Neural progenitor cell (in vitro differentiated cells): Measurements from ENCODE around the gene GSTM5. TPM values are rescaled to one million over a fixed set of nuclear protein-coding genes. Genes with fewer than 3 reads are reported as not detected.
A peak's percentile ranks its signal among the peaks of the same experiment; 100 is the strongest.
"Not testable (repeated sequence)": the region's sequence is repeated elsewhere in the genome, so short reads cannot be mapped to it uniquely, and the experiment has no call there.

ENCODE experiments used
- DNase-seq: peaks from one replicate; pipeline ENCODE4 v3.0.0-alpha.2; 2016; ENCODE audit warnings: low spot score
- H2AFZ ChIP-seq: fragments of 200-600 bp; sonication (generic); replicated peaks from 2 replicates; pipeline ENCODE4 v1.6.1; 2016; ENCODE audit warnings: antibody characterized with exemption
- H3F3A ChIP-seq: fragments of 200-600 bp; sonication (generic); 2 replicates; pipeline ENCODE4 v1.6.1; 2016; ENCODE audit warnings: antibody characterized with exemption, low read depth
- H3K27ac ChIP-seq: fragments of 200-600 bp; sonication (generic); 2 replicates; pipeline ENCODE4 v1.5.1; 2016; ENCODE audit warnings: mild to moderate bottlenecking
- H3K27me3 ChIP-seq: fragments of 200-600 bp; sonication (generic); 2 replicates; pipeline ENCODE4 v1.6.1; 2016; ENCODE audit warnings: mild to moderate bottlenecking, moderate library complexity
- H3K36me3 ChIP-seq: fragments of 200-600 bp; sonication (generic); 2 replicates; pipeline ENCODE4 v1.5.1; 2016
- H3K4me1 ChIP-seq: fragments of 200-600 bp; sonication (generic); 2 replicates; pipeline ENCODE4 v1.6.1; 2016; ENCODE audit warnings: mixed run types
- H3K4me2 ChIP-seq: fragments of 200-600 bp; sonication (generic); 2 replicates; pipeline ENCODE4 v1.6.1; 2016
- H3K4me3 ChIP-seq: fragments of 200-600 bp; sonication (generic); 2 replicates; pipeline ENCODE4 v1.5.1; 2016
- H3K79me2 ChIP-seq: fragments of 200-600 bp; sonication (generic); 2 replicates; pipeline ENCODE4 v1.6.1; 2016; ENCODE audit warnings: low read depth
- H3K9ac ChIP-seq: fragments of 200-600 bp; sonication (generic); 2 replicates; pipeline ENCODE4 v1.6.1; 2016
- H3K9me3 ChIP-seq: fragments of 200-600 bp; sonication (generic); 2 replicates; pipeline ENCODE4 v1.5.1; 2016; ENCODE audit warnings: low read depth
- H4K20me1 ChIP-seq: fragments of 200-600 bp; sonication (generic); 2 replicates; pipeline ENCODE4 v1.6.1; 2016; ENCODE audit warnings: low read depth
- H3K27ac Mint-ChIP-seq: 3 replicates; pipeline ENCODE4 v1.8.0; 2021; ENCODE audit warnings: mixed read lengths
- H3K27me3 Mint-ChIP-seq: 2 replicates; pipeline ENCODE4 v1.8.0; 2022; ENCODE audit warnings: low read depth, mild to moderate bottlenecking, inconsistent platforms, moderate library complexity, mixed read lengths; ENCODE audit not compliant: insufficient read depth
- H3K36me3 Mint-ChIP-seq: 3 replicates; pipeline ENCODE4 v1.8.0; 2021; ENCODE audit warnings: mixed read lengths
- H3K4me1 Mint-ChIP-seq: 3 replicates; pipeline ENCODE4 v1.8.0; 2021; ENCODE audit warnings: mixed read lengths
- H3K4me3 Mint-ChIP-seq: 3 replicates; pipeline ENCODE4 v1.8.0; 2021; ENCODE audit warnings: mild to moderate bottlenecking, moderate library complexity, mixed read lengths
- H3K9me3 Mint-ChIP-seq: 3 replicates; pipeline ENCODE4 v1.8.0; 2020; ENCODE audit warnings: mixed read lengths
- EZH2 ChIP-seq: fragments of 200-600 bp; sonication (generic); IDR thresholded peaks from 2 replicates; pipeline ENCODE4 v1.6.1; 2017; ENCODE audit warnings: antibody characterized with exemption, mild to moderate bottlenecking, moderate library complexity
- EZH2phosphoT487 ChIP-seq: fragments of 200-600 bp; sonication (generic); IDR thresholded peaks from 2 replicates; pipeline ENCODE4 v1.6.1; 2017; ENCODE audit warnings: antibody characterized with exemption
- total RNA-seq: library from RNA; depleted of rRNA; stranded (reverse); fragments of >200 nt; gene quantifications from 2 replicates; pipeline ENCODE4 v1.2.3, GENCODE V29; 2015; ENCODE audit warnings: low replicate concordance
- TF ChIP-seq, protein P1 (sequence below): fragments of 200-600 bp; sonication (generic); IDR thresholded peaks from 2 replicates; pipeline ENCODE4 v1.5.1; 2017; ENCODE audit warnings: antibody characterized with exemption, mild to moderate bottlenecking

GSTM5 gene
- total RNA-seq, 1 donor from 2014 or later = not detected

DNA sequence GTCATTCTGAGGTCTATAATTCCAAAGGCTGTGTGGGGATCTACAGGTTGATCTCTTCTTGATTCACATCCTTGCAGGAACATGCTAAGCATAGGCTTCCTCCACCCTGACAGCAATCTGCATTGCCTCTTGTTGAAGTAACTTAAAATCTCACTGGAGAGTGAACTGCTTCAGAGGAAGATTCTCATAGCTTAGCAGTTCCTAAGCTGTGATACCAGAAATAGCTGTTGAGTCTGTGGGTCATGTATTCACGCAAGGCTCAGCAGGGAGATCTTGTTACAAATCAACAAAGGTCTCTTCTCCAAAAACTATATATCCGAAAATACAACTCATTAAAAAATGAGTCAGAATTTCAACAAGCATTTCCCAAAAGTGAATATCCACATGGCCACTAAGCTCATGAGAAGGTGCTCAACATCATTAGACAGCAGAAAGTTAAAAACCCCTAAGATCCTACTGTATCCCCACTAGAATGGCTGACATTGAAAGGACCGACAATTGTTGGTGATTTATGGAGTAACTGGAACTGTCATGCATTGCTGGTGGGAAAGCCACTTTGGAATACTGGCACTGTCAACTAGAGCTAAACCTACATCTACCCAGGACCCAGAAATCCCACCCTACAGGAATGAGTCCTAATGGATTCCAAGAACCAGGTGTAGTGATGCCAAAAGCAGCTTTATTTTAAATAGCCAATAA is 35.2 kb upstream of the GSTM5 start:
- not testable (repeated sequence) for H3K27me3 ChIP-seq, H3K9ac ChIP-seq, H3K9me3 ChIP-seq, H3K36me3 ChIP-seq, H3K9me3 Mint-ChIP-seq, H3K36me3 Mint-ChIP-seq, H3K27ac Mint-ChIP-seq, H3K4me1 Mint-ChIP-seq, H2AFZ ChIP-seq, H3F3A ChIP-seq, DNase-seq, H3K27me3 Mint-ChIP-seq, H3K27ac ChIP-seq, H3K79me2 ChIP-seq, H3K4me1 ChIP-seq, H3K4me3 ChIP-seq, H3K4me2 ChIP-seq, H3K4me3 Mint-ChIP-seq, H4K20me1 ChIP-seq

DNA sequence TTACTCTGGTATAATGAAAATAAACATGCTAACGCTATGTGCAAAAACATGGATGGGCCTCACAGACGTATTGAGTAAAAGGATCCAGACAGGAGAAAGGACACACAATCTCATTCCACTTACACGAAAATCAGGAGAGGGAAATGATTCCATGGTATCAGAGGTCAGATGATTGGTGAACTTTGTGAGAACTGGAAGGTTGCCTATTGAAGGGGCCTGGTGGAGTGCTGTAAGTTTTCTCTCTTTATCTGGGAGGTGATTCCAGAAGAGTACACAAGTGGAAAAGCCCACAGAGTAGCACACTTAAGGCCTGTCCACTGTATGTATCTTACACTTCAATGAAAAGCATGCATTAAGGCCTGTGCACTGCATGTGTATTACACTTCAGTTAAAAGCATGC is 34.6 kb upstream of the GSTM5 start:
- Mint-ChIP-seq H3K4me1 (no peaks in the 10 kb centered on the region), H3K27me3 (peaks cover 3% of the 10 kb centered on the region), H3K36me3 (no peaks in the 10 kb centered on the region), H3K4me3 (no peak overlapping the region), H3K27ac (peak overlapping the region; percentile 67), H3K9me3 (no peaks in the 10 kb centered on the region)
- H3K9ac ChIP-seq = no peak overlapping the region
- no peaks in the 10 kb centered on the region for H4K20me1 ChIP-seq
- H2AFZ ChIP-seq = no peak overlapping the region
- no peaks in the 10 kb centered on the region for H3K36me3 ChIP-seq
- H3K79me2 ChIP-seq = no peaks in the 10 kb centered on the region
- H3K27me3 ChIP-seq = no peaks in the 10 kb centered on the region
- no peaks in the 10 kb centered on the region for H3K9me3 ChIP-seq
- H3K4me3 ChIP-seq = no peak overlapping the region
- H3K4me1 ChIP-seq = no peaks in the 10 kb centered on the region
- H3K4me2 ChIP-seq = no peak overlapping the region
- DNase-seq = no peak
- H3K27ac ChIP-seq = no peak overlapping the region
- H3F3A ChIP-seq = no peaks in the 10 kb centered on the region
- TF ChIP-seq EZH2phosphoT487 (no peak), EZH2 (no peak)
- TF ChIP-seq, protein P1, sequence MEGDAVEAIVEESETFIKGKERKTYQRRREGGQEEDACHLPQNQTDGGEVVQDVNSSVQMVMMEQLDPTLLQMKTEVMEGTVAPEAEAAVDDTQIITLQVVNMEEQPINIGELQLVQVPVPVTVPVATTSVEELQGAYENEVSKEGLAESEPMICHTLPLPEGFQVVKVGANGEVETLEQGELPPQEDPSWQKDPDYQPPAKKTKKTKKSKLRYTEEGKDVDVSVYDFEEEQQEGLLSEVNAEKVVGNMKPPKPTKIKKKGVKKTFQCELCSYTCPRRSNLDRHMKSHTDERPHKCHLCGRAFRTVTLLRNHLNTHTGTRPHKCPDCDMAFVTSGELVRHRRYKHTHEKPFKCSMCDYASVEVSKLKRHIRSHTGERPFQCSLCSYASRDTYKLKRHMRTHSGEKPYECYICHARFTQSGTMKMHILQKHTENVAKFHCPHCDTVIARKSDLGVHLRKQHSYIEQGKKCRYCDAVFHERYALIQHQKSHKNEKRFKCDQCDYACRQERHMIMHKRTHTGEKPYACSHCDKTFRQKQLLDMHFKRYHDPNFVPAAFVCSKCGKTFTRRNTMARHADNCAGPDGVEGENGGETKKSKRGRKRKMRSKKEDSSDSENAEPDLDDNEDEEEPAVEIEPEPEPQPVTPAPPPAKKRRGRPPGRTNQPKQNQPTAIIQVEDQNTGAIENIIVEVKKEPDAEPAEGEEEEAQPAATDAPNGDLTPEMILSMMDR = no peak

DNA sequence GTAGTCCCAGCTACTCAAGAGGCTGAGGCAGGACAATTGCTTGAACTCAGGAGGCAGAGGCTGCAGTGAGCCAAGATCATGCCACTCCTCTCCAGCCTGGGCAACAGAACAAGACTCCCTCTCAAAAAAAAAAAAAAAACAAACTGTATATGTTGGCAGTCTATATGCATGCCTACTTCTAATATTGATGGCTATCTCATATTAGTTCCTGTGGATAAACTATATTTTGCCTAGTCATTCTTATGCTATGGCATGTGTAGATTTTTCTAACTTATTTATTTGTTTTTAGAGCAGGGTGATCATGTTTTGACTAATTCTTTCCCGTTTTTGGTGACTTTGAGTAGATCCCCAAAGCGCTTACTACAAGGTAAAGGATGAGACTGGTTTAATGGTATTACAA is 33.4 kb upstream of the GSTM5 start:
- H3K27me3 Mint-ChIP-seq, H3F3A ChIP-seq, H3K4me1 Mint-ChIP-seq, H3K4me3 ChIP-seq, H3K27me3 ChIP-seq, H3K79me2 ChIP-seq, H2AFZ ChIP-seq, H3K9ac ChIP-seq, H3K4me2 ChIP-seq, H3K9me3 ChIP-seq, H3K4me1 ChIP-seq, H3K36me3 Mint-ChIP-seq, H3K4me3 Mint-ChIP-seq, H3K36me3 ChIP-seq, H4K20me1 ChIP-seq, H3K27ac ChIP-seq, DNase-seq, H3K27ac Mint-ChIP-seq, H3K9me3 Mint-ChIP-seq: not testable (repeated sequence)

DNA sequence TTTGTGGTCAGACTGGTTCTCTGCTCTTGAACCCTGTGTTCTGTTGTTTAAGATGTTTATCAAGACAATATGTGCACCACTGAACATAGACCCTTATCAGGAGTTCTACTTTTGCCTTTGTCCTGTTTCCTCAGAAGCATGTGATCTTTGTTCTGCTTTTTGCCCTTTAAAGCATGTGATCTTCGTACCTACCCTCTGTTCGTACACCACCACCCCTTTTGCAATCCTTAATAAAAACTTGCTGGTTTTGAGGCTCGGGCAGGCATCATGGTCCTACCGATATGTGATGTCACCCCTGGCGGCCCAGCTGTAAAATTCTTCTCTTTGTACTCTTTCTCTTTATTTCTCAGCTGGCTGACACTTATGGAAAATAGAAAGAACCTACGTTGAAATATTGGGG is 27.3 kb upstream of the GSTM5 start:
- not testable (repeated sequence) for H3K27me3 Mint-ChIP-seq, H3K4me3 ChIP-seq, H3K4me3 Mint-ChIP-seq, H4K20me1 ChIP-seq, H3K36me3 Mint-ChIP-seq, H3K36me3 ChIP-seq, DNase-seq, H3K9ac ChIP-seq, H3K79me2 ChIP-seq, H3K27ac Mint-ChIP-seq, H2AFZ ChIP-seq, H3K4me2 ChIP-seq, H3F3A ChIP-seq, H3K27ac ChIP-seq, H3K4me1 ChIP-seq, H3K4me1 Mint-ChIP-seq, H3K9me3 ChIP-seq, H3K27me3 ChIP-seq, H3K9me3 Mint-ChIP-seq

DNA sequence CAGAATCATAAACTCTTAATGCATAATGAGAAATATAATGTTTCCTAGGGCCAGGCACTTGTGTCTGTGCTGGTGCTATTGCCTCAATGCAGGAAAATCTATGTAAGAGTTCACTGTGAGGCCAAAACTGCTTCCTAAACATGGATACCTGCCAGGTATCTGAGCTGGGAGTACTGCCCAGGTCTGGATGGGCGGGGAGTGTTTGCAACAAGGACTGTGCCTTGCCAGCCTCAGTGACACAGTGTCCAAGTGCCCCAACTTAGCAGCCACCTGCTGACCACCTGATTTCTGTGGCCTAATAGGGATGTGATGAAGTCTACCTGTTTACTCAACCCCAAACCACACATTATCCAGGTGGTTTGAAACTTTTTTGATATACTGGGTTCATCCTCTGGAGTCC is 26.7 kb upstream of the GSTM5 start:
- not testable (repeated sequence) for DNase-seq, H3K4me1 ChIP-seq, H3K4me2 ChIP-seq, H3K9me3 Mint-ChIP-seq, H3K4me1 Mint-ChIP-seq, H3K27ac Mint-ChIP-seq, H4K20me1 ChIP-seq, H3K27me3 Mint-ChIP-seq, H3K4me3 Mint-ChIP-seq, H3K36me3 Mint-ChIP-seq, H3K9ac ChIP-seq, H3K36me3 ChIP-seq, H3K27ac ChIP-seq, H3K27me3 ChIP-seq, H3K9me3 ChIP-seq, H3F3A ChIP-seq, H3K4me3 ChIP-seq, H3K79me2 ChIP-seq, H2AFZ ChIP-seq

DNA sequence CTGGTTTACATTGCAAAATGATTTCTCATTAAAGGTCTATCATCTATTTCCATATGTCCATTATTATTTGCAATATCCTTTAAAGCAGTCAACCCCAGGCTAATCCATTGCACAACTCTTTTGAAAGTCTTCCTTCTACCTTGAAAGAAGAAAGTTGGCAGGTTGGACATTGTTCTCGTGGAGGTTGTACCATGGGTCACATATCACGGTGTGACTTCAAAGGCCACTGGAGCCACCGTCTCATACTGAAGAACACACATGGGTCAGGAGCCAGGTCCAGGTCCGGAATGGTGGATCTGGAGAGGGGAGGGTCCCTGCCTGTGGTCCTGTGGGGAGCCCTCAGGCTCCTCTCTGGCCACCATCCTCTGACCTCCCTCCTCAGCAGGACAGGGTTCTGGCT is 26.2 kb upstream of the GSTM5 start:
- not testable (repeated sequence) for H3K9me3 Mint-ChIP-seq, H3K4me2 ChIP-seq, H4K20me1 ChIP-seq, H3K36me3 Mint-ChIP-seq, H3K79me2 ChIP-seq, H3K27me3 Mint-ChIP-seq, H3K9ac ChIP-seq, H3K4me3 ChIP-seq, H3K27me3 ChIP-seq, H3K27ac ChIP-seq, H3K4me3 Mint-ChIP-seq, DNase-seq, H3K4me1 Mint-ChIP-seq, H3F3A ChIP-seq, H3K9me3 ChIP-seq, H3K27ac Mint-ChIP-seq, H3K36me3 ChIP-seq, H3K4me1 ChIP-seq, H2AFZ ChIP-seq

DNA sequence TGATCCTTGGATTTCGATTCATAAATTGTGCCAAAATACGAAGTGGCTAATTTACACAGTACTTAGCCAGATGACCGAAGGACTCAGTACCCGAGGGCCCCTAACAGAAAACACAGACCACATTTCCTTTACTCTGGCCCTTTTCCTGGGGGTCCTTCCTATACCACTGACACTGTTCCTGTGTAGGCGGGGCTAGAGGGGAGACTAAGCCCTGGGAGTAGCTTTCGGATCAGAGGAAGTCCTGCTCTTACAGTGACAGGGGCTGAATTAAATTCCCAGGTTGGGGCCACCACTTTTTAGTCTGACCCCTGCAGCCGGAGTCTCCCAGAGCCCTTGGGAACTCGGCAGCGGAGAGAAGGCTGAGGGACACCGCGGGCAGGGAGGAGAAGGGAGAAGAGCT is 24.9 kb upstream of the GSTM5 start:
- H3K27ac Mint-ChIP-seq = peak overlapping the region; percentile 79
- not testable (repeated sequence) for H3K36me3 Mint-ChIP-seq

More for the DNA sequence above, 24.9 kb upstream of the GSTM5 start:
- not testable (repeated sequence) for H3K27me3 ChIP-seq, H3F3A ChIP-seq, H3K9me3 Mint-ChIP-seq, H3K36me3 ChIP-seq, DNase-seq, H3K79me2 ChIP-seq, H3K27me3 Mint-ChIP-seq, H2AFZ ChIP-seq, H4K20me1 ChIP-seq, H3K9ac ChIP-seq, H3K9me3 ChIP-seq, H3K27ac ChIP-seq, H3K4me2 ChIP-seq, H3K4me1 ChIP-seq, H3K4me1 Mint-ChIP-seq
- H3K4me3 ChIP-seq = peak overlapping the region; percentile 30
- peak overlapping the region; percentile 64 for H3K4me3 Mint-ChIP-seq
